ENCODE data around the gene ANXA8. TPM values are rescaled to one million over a fixed set of nuclear protein-coding genes. Genes with fewer than 3 reads are reported as not detected.
"Not testable (repeated sequence)": the region's sequence is repeated elsewhere in the genome, so short reads cannot be mapped to it uniquely, and the experiment has no call there.

The ANXA8 gene
- total RNA-seq, 1 experiment from 2014 or later, result not detected

- no peak for DNase-seq
- Histone ChIP-seq H3K36me3 (replicated peaks; ENCODE audit: control insufficient read depth, insufficient read depth, low read length) (no peaks in the 10 kb centered on the region), H3K4me3 (ENCODE audit: insufficient read depth, low read depth, low read length) (no peak overlapping the region), H3K27me3 (ENCODE audit: control insufficient read depth, insufficient read depth, low read length) (no peaks in the 10 kb centered on the region)
These were observed 27.7 kb downstream of the ANXA8 start for GRCh38 chr10:47456079-47456785.

- not testable (repeated sequence) for DNase-seq; H3K4me3 ChIP-seq (ENCODE audit: insufficient read depth, low read depth, low read length); H3K36me3 ChIP-seq (replicated peaks; ENCODE audit: control insufficient read depth, insufficient read depth, low read length); H3K27me3 ChIP-seq (ENCODE audit: control insufficient read depth, insufficient read depth, low read length)
These were observed 28.4 kb downstream of the ANXA8 start for GRCh38 chr10:47455350-47456078.

GRCh38 chr10:47454780-47455058, 29.2 kb downstream of the ANXA8 start:
- DNase-seq, result no peak
- H3K36me3 ChIP-seq (replicated peaks; ENCODE audit: control insufficient read depth, insufficient read depth, low read length), result no peaks in the 10 kb centered on the region
- no peak overlapping the region for H3K4me3 ChIP-seq (ENCODE audit: insufficient read depth, low read depth, low read length)
- H3K27me3 ChIP-seq (ENCODE audit: control insufficient read depth, insufficient read depth, low read length), result no peaks in the 10 kb centered on the region

- no peak overlapping the region for H3K4me3 ChIP-seq (ENCODE audit: insufficient read depth, low read depth, low read length)
- DNase-seq, result peak; percentile 43
These were observed 29.7 kb downstream of the ANXA8 start for GRCh38 chr10:47454008-47454779.

GRCh38 chr10:47453141-47454007, 30.5 kb downstream of the ANXA8 start:
- no peaks in the 10 kb centered on the region for H3K27me3 ChIP-seq (ENCODE audit: control insufficient read depth, insufficient read depth, low read length)
- H3K4me3 ChIP-seq (ENCODE audit: insufficient read depth, low read depth, low read length), result no peak overlapping the region
- peak; percentile 38 for DNase-seq
- no peaks in the 10 kb centered on the region for H3K36me3 ChIP-seq (replicated peaks; ENCODE audit: control insufficient read depth, insufficient read depth, low read length)

More at GRCh38 chr10:47454008-47454779, 29.7 kb downstream of the ANXA8 start:
- H3K27me3 ChIP-seq (ENCODE audit: control insufficient read depth, insufficient read depth, low read length), result no peaks in the 10 kb centered on the region
- H3K36me3 ChIP-seq (replicated peaks; ENCODE audit: control insufficient read depth, insufficient read depth, low read length), result no peaks in the 10 kb centered on the region

GRCh38 chr10:47452495-47453140, 31.3 kb downstream of the ANXA8 start:
- Histone ChIP-seq H3K27me3 (ENCODE audit: control insufficient read depth, insufficient read depth, low read length) (no peaks in the 10 kb centered on the region), H3K4me3 (ENCODE audit: insufficient read depth, low read depth, low read length) (no peak overlapping the region), H3K36me3 (replicated peaks; ENCODE audit: control insufficient read depth, insufficient read depth, low read length) (no peaks in the 10 kb centered on the region)
- peak; percentile 73 for DNase-seq

- peak; percentile 31 for DNase-seq
- Histone ChIP-seq H3K36me3 (replicated peaks; ENCODE audit: control insufficient read depth, insufficient read depth, low read length) (no peaks in the 10 kb centered on the region), H3K27me3 (ENCODE audit: control insufficient read depth, insufficient read depth, low read length) (no peaks in the 10 kb centered on the region), H3K4me3 (ENCODE audit: insufficient read depth, low read depth, low read length) (no peak overlapping the region)
These were observed 31.9 kb downstream of the ANXA8 start for GRCh38 chr10:47451998-47452494.

GRCh38 chr10:47451273-47451997, 32.5 kb downstream of the ANXA8 start:
- no peak overlapping the region for H3K4me3 ChIP-seq (ENCODE audit: insufficient read depth, low read depth, low read length)
- DNase-seq, result peak; percentile 42
- no peaks in the 10 kb centered on the region for H3K36me3 ChIP-seq (replicated peaks; ENCODE audit: control insufficient read depth, insufficient read depth, low read length)
- H3K27me3 ChIP-seq (ENCODE audit: control insufficient read depth, insufficient read depth, low read length), result no peaks in the 10 kb centered on the region

GRCh38 chr10:47450442-47450841, 33.5 kb downstream of the ANXA8 start:
- no peak overlapping the region for H3K4me3 ChIP-seq (ENCODE audit: insufficient read depth, low read depth, low read length)
- no peaks in the 10 kb centered on the region for H3K36me3 ChIP-seq (replicated peaks; ENCODE audit: control insufficient read depth, insufficient read depth, low read length)
- DNase-seq, result no peak
- no peaks in the 10 kb centered on the region for H3K27me3 ChIP-seq (ENCODE audit: control insufficient read depth, insufficient read depth, low read length)

- no peak for DNase-seq
- Histone ChIP-seq H3K36me3 (replicated peaks; ENCODE audit: control insufficient read depth, insufficient read depth, low read length) (no peaks in the 10 kb centered on the region), H3K4me3 (ENCODE audit: insufficient read depth, low read depth, low read length) (no peak overlapping the region), H3K27me3 (ENCODE audit: control insufficient read depth, insufficient read depth, low read length) (no peaks in the 10 kb centered on the region)
These were observed 33.9 kb downstream of the ANXA8 start for GRCh38 chr10:47449979-47450378.

- no peaks in the 10 kb centered on the region for H3K27me3 ChIP-seq (ENCODE audit: control insufficient read depth, insufficient read depth, low read length)
- H3K4me3 ChIP-seq (ENCODE audit: insufficient read depth, low read depth, low read length), result no peak overlapping the region
- no peaks in the 10 kb centered on the region for H3K36me3 ChIP-seq (replicated peaks; ENCODE audit: control insufficient read depth, insufficient read depth, low read length)
- no peak for DNase-seq
These were observed 34.6 kb downstream of the ANXA8 start for GRCh38 chr10:47449102-47449978.

- no peaks in the 10 kb centered on the region for H3K36me3 ChIP-seq (replicated peaks; ENCODE audit: control insufficient read depth, insufficient read depth, low read length)
- H3K4me3 ChIP-seq (ENCODE audit: insufficient read depth, low read depth, low read length), result no peak overlapping the region
- H3K27me3 ChIP-seq (ENCODE audit: control insufficient read depth, insufficient read depth, low read length), result no peaks in the 10 kb centered on the region
- DNase-seq, result no peak
These were observed 36.2 kb downstream of the ANXA8 start for GRCh38 chr10:47447705-47448104.
